GM21526 (cell line): ENCODE measurements around the gene SYF2.
"Not testable (repeated sequence)": the region's sequence is repeated elsewhere in the genome, so short reads cannot be mapped to it uniquely, and the experiment has no call there.

Source experiments
- ATAC-seq: cut with Tn5 transposase; IDR thresholded peaks from one replicate; pipeline ENCODE4 v1.9.1; 2021; ENCODE audit warnings: moderate library complexity; ENCODE audit not compliant: unreplicated experiment, low FRiP score

SYF2 gene

GRCh38 chr1:25247024-25247828, 14.9 kb upstream of the SYF2 start, which contains the start of gene RSRP1:
Gene RSRP1, minus strand, starts transcription at chr1:25247454. Its CDS starts 491 bp downstream, at chr1:25246963.
- peak; percentile 72 for ATAC-seq

DNA sequence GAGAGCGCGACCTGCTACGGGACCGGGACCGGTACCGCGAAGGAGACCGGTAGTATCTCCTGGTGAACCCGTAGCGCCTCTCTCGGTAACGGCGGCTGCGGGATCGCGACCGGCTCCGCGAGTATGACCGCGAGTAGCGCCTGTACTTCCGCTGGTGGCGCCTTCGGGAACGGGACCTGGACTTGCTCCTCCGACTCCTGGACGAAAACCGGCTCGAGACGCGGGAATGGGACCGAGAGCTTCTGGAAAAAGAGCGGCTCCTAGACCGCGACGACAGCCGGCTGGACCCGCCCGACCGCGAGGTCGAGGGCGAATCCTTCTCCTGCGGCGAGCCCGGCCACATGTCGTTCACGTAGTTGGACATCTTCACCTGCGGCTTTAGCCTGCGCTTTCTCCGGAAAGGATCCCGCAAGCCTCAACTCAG, 14.3 kb upstream of the SYF2 start:
- peak; percentile 4 for ATAC-seq

DNA sequence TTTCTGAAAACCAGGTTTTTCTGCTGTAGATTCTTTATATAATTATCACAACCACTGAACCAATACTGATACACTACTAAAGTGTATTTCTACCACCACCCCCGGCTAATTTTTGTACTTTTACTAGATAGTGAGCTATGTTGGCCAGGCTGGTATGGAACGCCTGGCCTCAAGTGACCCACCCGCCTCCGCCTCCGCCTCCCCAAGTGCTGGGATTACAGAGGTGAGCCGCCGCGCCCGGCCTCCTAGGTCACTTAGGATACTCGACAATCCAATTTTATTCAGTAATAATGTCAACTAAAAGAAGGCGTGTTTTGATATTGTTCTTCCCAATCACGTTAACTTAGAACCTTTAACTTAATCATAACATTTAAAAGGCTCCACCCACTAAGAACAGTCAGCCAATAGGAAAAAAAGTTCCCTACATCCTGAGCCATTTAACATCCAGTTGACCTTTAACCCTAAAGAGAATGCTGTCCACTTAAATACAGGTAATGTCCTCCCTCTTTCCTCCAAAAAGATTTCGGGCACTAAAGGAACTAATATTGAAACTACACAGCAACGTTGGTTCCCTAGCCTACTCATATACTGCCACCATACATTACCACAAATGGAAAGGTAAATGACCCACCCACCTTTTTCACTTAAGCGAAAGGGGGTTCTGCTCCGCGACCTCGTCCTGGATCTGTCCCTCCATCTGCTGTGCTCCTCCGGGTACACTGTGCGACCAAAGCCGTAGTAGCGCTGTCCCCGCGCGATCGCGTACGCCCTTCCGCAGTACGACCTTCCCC, 13.7 kb upstream of the SYF2 start:
- no peak for ATAC-seq

GRCh38 chr1:25245393-25245792, 13.1 kb upstream of the SYF2 start:
- no peak for ATAC-seq

GRCh38 chr1:25243907-25244306, 11.6 kb upstream of the SYF2 start:
- no peak for ATAC-seq

DNA sequence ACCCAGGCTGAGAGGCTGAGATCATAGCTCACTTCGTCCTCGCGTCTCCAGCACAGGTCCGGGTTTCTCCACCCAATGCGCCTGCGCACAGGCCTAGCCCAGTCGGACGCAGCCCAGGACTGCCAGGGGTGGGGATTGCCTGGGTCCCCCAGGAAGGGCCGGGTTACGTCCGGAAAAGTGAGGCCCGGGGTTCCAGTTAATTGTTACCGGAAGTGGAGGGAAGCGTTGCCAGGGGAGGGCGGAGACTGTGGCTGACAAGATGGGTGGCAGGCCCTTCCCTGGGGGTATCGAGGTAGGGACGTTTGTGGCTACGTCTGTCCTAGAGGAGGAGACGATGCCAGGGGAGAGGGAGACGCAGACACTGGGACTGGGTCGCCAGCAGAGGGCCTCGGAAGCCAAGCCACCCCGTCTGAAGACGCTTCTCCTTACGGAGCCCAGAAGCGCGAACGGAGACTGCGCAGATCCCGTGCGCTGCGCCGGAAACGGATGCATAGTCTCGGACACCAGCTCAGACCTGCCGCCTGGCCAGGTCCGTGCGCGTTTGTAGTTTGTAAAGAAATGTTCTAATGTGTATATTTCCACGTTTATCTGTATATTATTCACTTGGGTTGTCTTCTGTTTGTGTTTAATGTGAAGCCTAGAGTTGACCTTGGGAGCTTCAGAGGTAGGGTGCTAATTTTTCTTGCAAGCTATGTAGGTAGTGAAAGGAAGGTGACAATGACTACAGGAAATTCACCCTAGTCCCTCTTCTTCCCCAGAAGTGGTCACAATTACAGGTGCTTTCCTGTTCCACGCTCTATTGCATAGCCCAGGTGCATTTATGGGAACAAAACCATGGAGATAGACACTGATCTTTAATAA, 7.6 kb upstream of the SYF2 start:
- peak; percentile 55 for ATAC-seq

DNA sequence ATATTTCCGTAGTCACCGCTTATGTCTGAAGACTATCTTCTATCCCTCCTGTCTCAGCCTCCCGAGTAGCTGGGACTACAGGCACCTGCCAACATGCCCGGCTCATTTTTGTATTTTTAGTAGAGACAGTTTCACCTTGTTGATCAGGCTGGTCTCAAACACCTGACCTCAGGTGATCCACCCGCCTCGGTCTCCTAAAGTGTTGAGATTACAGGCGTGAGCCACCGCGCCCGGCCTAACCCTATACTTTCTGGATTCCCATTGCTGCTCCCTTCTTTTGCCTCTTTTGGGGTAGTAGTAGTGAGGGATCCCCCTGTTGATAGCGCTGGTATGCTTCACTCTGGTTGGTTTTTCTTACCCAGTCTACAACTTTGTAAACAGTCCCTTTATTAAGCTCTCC, 5.7 kb upstream of the SYF2 start:
- no peak for ATAC-seq

GRCh38 chr1:25236261-25236660, 4.0 kb upstream of the SYF2 start:
- not testable (repeated sequence) for ATAC-seq

- ATAC-seq = not testable (repeated sequence)
Observed at GRCh38 chr1:25235411-25235810, 3.1 kb upstream of the SYF2 start.

DNA sequence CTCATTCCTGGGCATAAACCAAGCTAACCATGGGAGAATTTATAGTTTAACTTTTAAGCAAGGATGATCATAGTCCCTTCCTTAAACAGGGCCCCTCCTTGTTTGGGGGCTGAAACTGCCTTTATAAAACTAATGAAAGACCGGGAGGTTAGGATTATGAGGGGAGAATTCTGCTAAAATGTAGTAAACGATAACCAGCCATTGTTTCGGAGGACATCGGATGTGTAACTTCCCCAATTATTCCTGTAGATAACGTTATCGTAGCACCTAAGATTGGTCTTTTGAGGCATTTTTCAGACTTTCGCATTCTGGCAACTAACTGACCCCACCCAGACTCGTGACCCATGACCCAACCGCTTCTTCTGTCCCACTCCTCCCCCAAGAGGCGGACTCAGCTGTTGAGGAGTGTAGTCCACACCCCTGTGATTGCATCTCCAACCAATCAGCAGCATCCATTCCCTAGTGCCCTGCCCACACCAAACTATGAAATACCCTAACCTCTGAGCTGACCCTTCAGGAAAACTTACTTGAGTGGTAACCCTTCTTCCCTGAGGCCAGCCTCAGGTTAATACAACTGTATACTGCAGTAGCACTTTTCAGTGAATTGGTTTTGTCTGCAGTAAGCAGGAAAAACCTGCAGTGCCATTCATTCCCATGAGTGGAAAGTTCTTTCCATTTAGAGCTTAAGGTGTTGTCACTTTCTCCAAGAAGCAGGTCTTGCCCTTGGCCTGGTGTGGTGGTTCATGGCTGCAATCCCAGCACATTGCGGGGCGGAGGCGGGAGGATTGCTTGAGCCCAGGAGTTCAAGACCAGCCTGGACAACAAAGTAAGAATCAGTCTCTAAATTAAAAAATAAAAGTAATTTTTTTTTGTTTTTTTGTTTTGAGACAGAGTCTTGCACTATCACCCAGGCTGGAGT, 823 bp upstream of the SYF2 start:
- ATAC-seq = no peak

DNA sequence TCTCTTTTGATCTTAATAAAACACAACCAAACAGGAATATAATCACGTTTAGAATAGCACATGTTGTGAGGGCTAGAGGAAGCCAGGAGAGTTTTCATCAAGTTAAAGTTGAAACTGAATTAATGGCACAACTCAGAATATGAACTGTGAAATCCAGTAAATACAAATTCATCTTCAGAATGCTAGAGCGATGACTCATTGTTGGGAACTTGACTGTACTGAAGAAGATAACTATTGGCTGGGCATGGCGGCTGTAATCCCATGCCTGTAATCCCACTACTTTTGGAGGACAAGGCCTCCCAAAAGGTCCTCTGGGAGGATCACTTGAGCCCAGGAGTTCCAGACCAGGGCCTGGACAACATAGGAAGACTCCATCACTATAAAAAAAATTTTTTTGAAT, 8.8 kb downstream of the SYF2 start:
- no peak for ATAC-seq

GRCh38 chr1:25222606-25223005, 9.7 kb downstream of the SYF2 start:
- no peak for ATAC-seq

GRCh38 chr1:25220666-25221065, 11.6 kb downstream of the SYF2 start:
- no peak for ATAC-seq

DNA sequence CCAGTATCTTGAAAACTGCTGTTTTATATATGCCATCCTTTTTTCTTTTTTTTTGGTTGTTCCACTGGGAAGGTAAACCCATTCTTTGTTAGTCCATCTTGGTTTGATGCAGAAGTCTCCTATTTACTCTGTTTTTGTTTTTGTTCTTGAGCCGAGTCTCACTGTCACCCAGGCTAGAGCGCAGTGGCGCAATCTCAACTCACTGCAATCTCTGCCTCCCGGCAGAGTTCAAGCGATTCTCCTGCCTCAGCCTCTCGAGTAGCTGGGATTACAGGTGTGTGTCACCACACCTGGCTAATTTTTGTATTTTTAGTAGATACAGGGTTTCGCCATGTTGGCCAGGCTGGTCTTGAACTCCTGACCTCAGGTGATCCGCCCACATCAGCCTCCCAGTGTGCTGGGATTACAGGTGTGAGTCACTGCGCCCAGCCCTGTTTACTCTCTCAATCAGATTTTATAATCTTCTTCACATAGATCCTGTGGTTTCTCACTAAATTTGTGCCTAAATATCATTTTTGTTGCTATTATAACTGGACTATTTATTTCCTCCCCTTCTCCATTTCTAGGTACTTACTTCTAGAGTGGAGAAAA, 12.5 kb downstream of the SYF2 start:
- ATAC-seq = no peak

DNA sequence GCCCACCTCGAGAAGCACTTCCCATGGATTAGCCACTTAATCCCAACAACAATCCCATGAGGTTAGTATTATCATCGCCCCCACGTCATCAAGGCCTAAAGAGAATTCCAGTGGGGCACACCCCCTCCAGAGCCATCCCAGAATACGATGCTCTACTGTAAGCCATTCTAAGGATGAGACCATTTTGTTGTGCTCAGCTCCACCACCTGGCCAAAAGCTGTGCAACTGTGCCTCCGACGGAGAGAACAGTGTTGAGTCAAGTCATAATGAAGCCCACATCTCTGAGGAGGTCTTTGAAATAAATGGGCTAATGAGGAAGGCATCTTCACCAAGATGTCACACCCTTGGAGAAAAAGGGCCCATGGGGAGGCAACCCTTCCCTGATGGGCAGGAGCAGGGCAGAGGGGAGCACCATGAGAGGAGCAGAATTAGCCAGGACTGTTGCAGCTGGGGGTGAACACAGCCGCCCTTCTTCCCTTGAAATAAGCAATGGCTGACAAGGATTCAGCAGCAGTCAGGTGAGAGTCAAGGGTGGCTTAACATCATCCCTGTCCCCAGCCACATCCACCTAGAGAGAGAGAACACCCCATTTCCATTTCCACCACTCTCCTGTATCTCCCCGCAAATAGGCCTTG, 14.6 kb downstream of the SYF2 start:
- ATAC-seq = no peak

DNA sequence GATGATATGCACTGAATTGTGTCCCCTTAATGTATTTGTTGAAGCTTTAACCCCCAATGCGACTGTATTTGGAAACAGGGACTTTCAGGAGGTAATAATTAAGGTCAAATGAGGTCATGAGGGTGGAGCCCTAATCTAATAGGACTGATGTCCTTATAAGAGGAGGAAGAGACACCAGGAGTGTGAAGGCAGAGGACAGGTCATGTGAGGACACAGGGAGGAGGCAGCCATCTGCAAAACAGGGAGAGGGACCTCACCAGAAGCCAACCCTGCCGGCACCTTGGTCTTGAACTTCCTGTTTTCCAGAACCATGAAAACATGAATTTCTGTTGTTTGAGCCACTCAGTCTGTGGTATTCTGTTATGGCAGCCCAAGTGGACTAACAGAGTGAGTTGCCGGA, 15.3 kb downstream of the SYF2 start:
- no peak for ATAC-seq

GRCh38 chr1:25216123-25216522, 16.2 kb downstream of the SYF2 start:
- no peak for ATAC-seq

- ATAC-seq = no peak
Observed at GRCh38 chr1:25212725-25213124, 19.6 kb downstream of the SYF2 start.

DNA sequence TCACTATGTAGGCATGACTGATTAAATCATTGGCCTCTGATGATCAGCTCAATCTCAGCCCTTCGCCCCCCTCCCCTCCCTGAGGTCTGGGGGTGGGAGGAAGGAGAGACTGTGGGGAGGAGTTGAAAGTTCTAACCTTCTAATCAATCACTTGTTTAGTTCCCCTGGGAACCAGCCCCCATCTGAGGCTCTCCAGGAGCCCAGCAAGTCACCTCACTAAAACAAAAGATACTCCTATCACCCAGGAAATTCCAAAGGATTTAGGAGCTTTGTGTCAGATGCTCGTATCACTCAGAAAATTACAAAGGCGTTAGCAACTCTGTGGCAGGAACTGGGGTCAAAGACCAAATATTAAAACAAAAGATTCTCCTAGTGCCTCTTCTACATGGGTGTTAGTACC, 21.6 kb downstream of the SYF2 start:
- no peak for ATAC-seq
